Measurements from ENCODE around the gene FBXO17.

Gene FBXO17

GRCh38 chr19:38951187-38951586, 24.4 kb downstream of the FBXO17 start:
- Histone ChIP-seq H3K4me3 (ENCODE audit: low read depth, low read length, poor library complexity, severe bottlenecking) (no peak overlapping the region), H3K9me2 (ENCODE audit: low read depth, low read length) (no peaks in the 10 kb centered on the region), H3K27me3 (ENCODE audit: insufficient read depth, low read length) (0 out of 2 replicates have a peak, but pooled peaks cover 6% of the 10 kb centered on the region), H3K4me2 (ENCODE audit: low read length) (no peak overlapping the region), H4K20me1 (ENCODE audit: insufficient read depth, low read length) (no peaks in the 10 kb centered on the region), H3F3A (ENCODE audit: insufficient read depth, low read length) (no peaks in the 10 kb centered on the region), H3K4me1 (ENCODE audit: insufficient read depth, low read length, severe bottlenecking) (no peaks in the 10 kb centered on the region), H2AFZ (ENCODE audit: low read length) (no peak overlapping the region), H3K36me3 (ENCODE audit: insufficient read depth, low read length) (no peaks in the 10 kb centered on the region), H3K9me3 (ENCODE audit: low read length) (no peaks in the 10 kb centered on the region), H3K9ac (ENCODE audit: low read length) (no peak overlapping the region), H3K27ac (ENCODE audit: low read depth, low read length, poor library complexity, severe bottlenecking) (no peak overlapping the region), H3K79me2 (ENCODE audit: insufficient read depth, low read length) (no peaks in the 10 kb centered on the region)
- no peak for TF ChIP-seq EZH2 (IDR thresholded peaks at IDR 0.05; ENCODE audit: borderline replicate concordance, low read length)
- TF ChIP-seq CTCF (IDR thresholded peaks at IDR 0.05; ENCODE audit: low read length) = no peak

- Histone ChIP-seq H3K27ac (ENCODE audit: low read depth, low read length, poor library complexity, severe bottlenecking) (no peak overlapping the region), H3K4me3 (ENCODE audit: low read depth, low read length, poor library complexity, severe bottlenecking) (no peak overlapping the region), H3K9ac (ENCODE audit: low read length) (no peak overlapping the region), H3K36me3 (ENCODE audit: insufficient read depth, low read length) (no peaks in the 10 kb centered on the region), H4K20me1 (ENCODE audit: insufficient read depth, low read length) (no peaks in the 10 kb centered on the region), H3K9me2 (ENCODE audit: low read depth, low read length) (no peaks in the 10 kb centered on the region), H3K9me3 (ENCODE audit: low read length) (no peaks in the 10 kb centered on the region), H3K4me1 (ENCODE audit: insufficient read depth, low read length, severe bottlenecking) (no peaks in the 10 kb centered on the region), H2AFZ (ENCODE audit: low read length) (no peak overlapping the region), H3K4me2 (ENCODE audit: low read length) (no peak overlapping the region), H3F3A (ENCODE audit: insufficient read depth, low read length) (no peaks in the 10 kb centered on the region), H3K27me3 (ENCODE audit: insufficient read depth, low read length) (0 out of 2 replicates have a peak, but pooled peaks cover 6% of the 10 kb centered on the region), H3K79me2 (ENCODE audit: insufficient read depth, low read length) (no peaks in the 10 kb centered on the region)
- TF ChIP-seq CTCF (IDR thresholded peaks at IDR 0.05; ENCODE audit: low read length) (no peak), EZH2 (IDR thresholded peaks at IDR 0.05; ENCODE audit: borderline replicate concordance, low read length) (no peak)
Observed at GRCh38 chr19:38949580-38950367, 25.8 kb downstream of the FBXO17 start.

GRCh38 chr19:38946229-38947010, 29.1 kb downstream of the FBXO17 start:
- no peaks in the 10 kb centered on the region for H3K9me2 ChIP-seq (ENCODE audit: low read depth, low read length)
- no peak overlapping the region for H3K4me2 ChIP-seq (ENCODE audit: low read length)
- H3K79me2 ChIP-seq (ENCODE audit: insufficient read depth, low read length) = no peaks in the 10 kb centered on the region
- no peaks in the 10 kb centered on the region for H3K9me3 ChIP-seq (ENCODE audit: low read length)
- H3K9ac ChIP-seq (ENCODE audit: low read length) = no peak overlapping the region
- no peaks in the 10 kb centered on the region for H3K36me3 ChIP-seq (ENCODE audit: insufficient read depth, low read length)
- no peak overlapping the region for H2AFZ ChIP-seq (ENCODE audit: low read length)
- H3K4me3 ChIP-seq (ENCODE audit: low read depth, low read length, poor library complexity, severe bottlenecking) = no peak overlapping the region
- H3K27me3 ChIP-seq (ENCODE audit: insufficient read depth, low read length) = no peaks in the 10 kb centered on the region; the same call in 1 of the 2 replicates
- no peak overlapping the region for H3K27ac ChIP-seq (ENCODE audit: low read depth, low read length, poor library complexity, severe bottlenecking)
- H3F3A ChIP-seq (ENCODE audit: insufficient read depth, low read length) = no peaks in the 10 kb centered on the region
- no peaks in the 10 kb centered on the region for H4K20me1 ChIP-seq (ENCODE audit: insufficient read depth, low read length)
- no peaks in the 10 kb centered on the region for H3K4me1 ChIP-seq (ENCODE audit: insufficient read depth, low read length, severe bottlenecking)
- no peak for TF ChIP-seq CTCF (IDR thresholded peaks at IDR 0.05; ENCODE audit: low read length)
- no peak for TF ChIP-seq EZH2 (IDR thresholded peaks at IDR 0.05; ENCODE audit: borderline replicate concordance, low read length)

Data from OCI-LY1 (cell line).